HEK293 (cell line): ENCODE data around the gene LMBR1.

Experiments used
- CTCF ChIP-seq: fragments of 450-650 bp; formaldehyde crosslinking; IDR thresholded peaks from 2 replicates; pipeline ENCODE4 v1.5.1; 2016; ENCODE audit warnings: missing biosample characterization, missing genetic modification characterization
- REST ChIP-seq: fragments of 450-650 bp; formaldehyde crosslinking; IDR thresholded peaks from 2 replicates; pipeline ENCODE4 v1.5.1; 2016; ENCODE audit warnings: missing biosample characterization, missing genetic modification characterization
- ZNF10 ChIP-seq: fragments of 450-650 bp; formaldehyde crosslinking; IDR thresholded peaks from 2 replicates; pipeline ENCODE4 v1.5.1; 2017; ENCODE audit warnings: missing biosample characterization, missing genetic modification characterization
- ZNF211 ChIP-seq: fragments of 450-650 bp; formaldehyde crosslinking; IDR thresholded peaks from 2 replicates; pipeline ENCODE4 v1.5.1; 2016; ENCODE audit warnings: low read depth, missing biosample characterization, missing genetic modification characterization
- ZNF223 ChIP-seq: fragments of 450-650 bp; formaldehyde crosslinking; IDR thresholded peaks from 2 replicates; pipeline ENCODE4 v1.5.1; 2016; ENCODE audit warnings: missing biosample characterization, missing genetic modification characterization

GRCh38 chr7:156854654-156855053 is 38.3 kb downstream of the LMBR1 start:
- TF ChIP-seq CTCF = no peak
- no peak for TF ChIP-seq REST (tag by site-specific recombination)
- TF ChIP-seq ZNF10 = no peak
- no peak for TF ChIP-seq ZNF223 (tag by site-specific recombination)
- no peak for TF ChIP-seq ZNF211 (tag by site-specific recombination)
